ENCODE data around the gene GRXCR2.
A peak's percentile ranks its signal among the peaks of the same experiment; 100 is the strongest.

The GRXCR2 gene

GRCh38 chr5:145812877-145813276 lies 59.9 kb downstream of the GRXCR2 start:
- no peak for TF ChIP-seq CTCF (IDR thresholded peaks at IDR 0.05; ENCODE audit: insufficient read depth, low read depth, low read length, missing control alignments)
- no peak for DNase-seq (ENCODE audit: low read depth)
- H3K4me3 ChIP-seq (ENCODE audit: low read depth, low read length): no peak overlapping the region

GRCh38 chr5:145811834-145812625 lies 60.8 kb downstream of the GRXCR2 start:
- no peak overlapping the region for H3K4me3 ChIP-seq (ENCODE audit: low read depth, low read length)
- DNase-seq (ENCODE audit: low read depth): peak; percentile 9
- no peak for TF ChIP-seq CTCF (IDR thresholded peaks at IDR 0.05; ENCODE audit: insufficient read depth, low read depth, low read length, missing control alignments)
